Suprapubic skin (tissue), 3 donors: ENCODE data around the gene SH2D3C.

ENCODE experiments used
- POLR2AphosphoS5 ChIP-seq, 3 donors: sonication (generic); formaldehyde crosslinking; IDR thresholded peaks; one replicate each; pipeline ENCODE4 v1.6.1; 2017; ENCODE audit warnings: antibody characterized with exemption in 3 of 3
- TF ChIP-seq, protein P1 (sequence below), 2 donors: fragments of 200-600 bp in 1 of 2; fragments of 450-650 bp in 1 of 2; sonication (generic) in 1 of 2; IDR thresholded peaks; one replicate each; pipeline ENCODE4 v1.5.1; 2016 to 2019; ENCODE audit warnings: antibody characterized with exemption in 2 of 2, mild to moderate bottlenecking in 1 of 2, moderate library complexity in 1 of 2

DNA sequence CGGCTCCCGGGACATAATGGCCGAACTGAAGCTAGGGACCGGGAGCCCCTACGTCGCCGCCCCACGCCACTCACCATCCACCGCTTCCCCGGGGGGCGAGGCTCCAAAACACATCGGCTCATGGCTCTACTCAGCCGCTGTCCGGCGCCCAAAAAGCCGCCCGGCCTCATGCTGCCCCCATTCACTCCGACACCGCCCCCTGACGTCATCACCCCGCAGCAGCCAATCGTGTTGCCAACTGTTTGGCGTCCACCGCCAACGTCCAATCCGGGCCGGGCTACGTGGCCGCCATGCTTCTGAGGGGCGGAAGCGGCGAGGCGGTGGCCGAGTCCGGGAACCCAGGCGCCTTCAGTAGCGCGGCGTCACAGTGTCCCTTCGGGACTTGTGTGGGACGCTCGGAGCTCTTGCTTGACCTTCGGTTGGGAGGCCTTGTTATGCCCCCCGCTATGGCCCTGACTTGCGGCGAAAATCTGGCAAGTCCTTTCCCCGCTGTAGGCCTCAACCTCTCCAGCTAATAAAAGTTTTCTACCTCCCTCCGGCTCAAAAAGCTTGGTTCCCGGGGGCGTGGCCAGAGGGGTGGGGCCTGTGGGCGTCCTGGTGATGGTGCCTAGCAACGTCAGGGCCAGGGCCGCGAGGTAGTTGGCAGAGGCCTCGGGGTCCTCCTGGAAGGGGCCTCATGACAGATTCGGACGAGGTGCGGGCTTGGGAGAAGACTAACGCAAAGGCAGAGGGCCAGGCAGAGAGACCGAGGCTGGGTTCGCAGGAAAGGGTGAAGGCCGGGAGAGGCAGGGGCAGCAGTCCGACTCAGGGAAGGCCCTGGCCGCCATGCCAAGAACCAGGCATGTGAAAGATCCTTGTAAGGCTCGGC is 62.8 kb downstream of the SH2D3C start, which contains the start of the genes PTRH1 and TTC16:
- TF ChIP-seq, protein P1, sequence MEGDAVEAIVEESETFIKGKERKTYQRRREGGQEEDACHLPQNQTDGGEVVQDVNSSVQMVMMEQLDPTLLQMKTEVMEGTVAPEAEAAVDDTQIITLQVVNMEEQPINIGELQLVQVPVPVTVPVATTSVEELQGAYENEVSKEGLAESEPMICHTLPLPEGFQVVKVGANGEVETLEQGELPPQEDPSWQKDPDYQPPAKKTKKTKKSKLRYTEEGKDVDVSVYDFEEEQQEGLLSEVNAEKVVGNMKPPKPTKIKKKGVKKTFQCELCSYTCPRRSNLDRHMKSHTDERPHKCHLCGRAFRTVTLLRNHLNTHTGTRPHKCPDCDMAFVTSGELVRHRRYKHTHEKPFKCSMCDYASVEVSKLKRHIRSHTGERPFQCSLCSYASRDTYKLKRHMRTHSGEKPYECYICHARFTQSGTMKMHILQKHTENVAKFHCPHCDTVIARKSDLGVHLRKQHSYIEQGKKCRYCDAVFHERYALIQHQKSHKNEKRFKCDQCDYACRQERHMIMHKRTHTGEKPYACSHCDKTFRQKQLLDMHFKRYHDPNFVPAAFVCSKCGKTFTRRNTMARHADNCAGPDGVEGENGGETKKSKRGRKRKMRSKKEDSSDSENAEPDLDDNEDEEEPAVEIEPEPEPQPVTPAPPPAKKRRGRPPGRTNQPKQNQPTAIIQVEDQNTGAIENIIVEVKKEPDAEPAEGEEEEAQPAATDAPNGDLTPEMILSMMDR (IDR thresholded peaks at IDR 0.05) = no peak
- peak in 2 of 3 donors; percentile 66 to 73 for TF ChIP-seq POLR2AphosphoS5 (IDR thresholded peaks at IDR 0.05)
